ENCODE data around the gene REV3L. TPM values are rescaled to one million over a fixed set of nuclear protein-coding genes. Genes with fewer than 3 reads are reported as not detected.

Gene REV3L
- total and polyA plus RNA-seq, 2 of the 8 experiments (the other 6 are each of a cell fraction or from before 2014, with no cell fraction given): 2.1 to 6.6 TPM

DNA sequence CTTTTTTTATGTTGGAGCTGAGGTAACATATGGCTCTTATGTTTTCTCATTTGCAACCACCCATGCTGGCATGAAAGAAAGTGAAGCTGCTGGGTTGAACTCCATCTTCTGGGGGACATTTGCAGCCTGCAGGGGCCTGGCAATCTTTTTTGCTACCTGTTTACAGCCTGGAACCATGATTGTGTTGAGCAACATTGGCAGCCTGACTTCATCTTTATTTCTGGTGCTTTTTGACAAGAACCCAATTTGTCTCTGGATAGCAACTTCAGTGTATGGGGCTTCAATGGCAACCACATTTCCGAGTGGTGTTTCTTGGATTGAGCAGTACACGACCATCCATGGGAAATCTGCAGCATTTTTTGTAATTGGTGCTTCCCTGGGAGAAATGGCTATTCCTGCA is 216.7 kb downstream of the REV3L start:
- H3K36me3 ChIP-seq (ENCODE audit: control insufficient read depth in 2 of 4, insufficient read depth in 4 of 4, low read length in 3 of 4): peaks cover 9 to 52% (median 30%) of the 10 kb centered on the region in 4 experiments
- DNase-seq (ENCODE audit: low read depth in 1 of 2, low spot score in 2 of 2) (no peak), FAIRE-seq (no peak)
- no peak overlapping the region for H3K18ac ChIP-seq (ENCODE audit: extremely low read depth, low read length)
- H2BK15ac ChIP-seq (ENCODE audit: low read length): no peak overlapping the region
- H3K9me3 ChIP-seq (ENCODE audit: insufficient read depth in 2 of 2, low read depth in 1 of 2, low read length in 1 of 2): no peaks in the 10 kb centered on the region
- ChIA-PET CTCF (ENCODE audit: partially characterized antibody) (no interaction called here), POLR2A (ENCODE audit: partially characterized antibody) (no interaction called here)
- H3K4me3 ChIP-seq (ENCODE audit: extremely low read depth in 1 of 4, insufficient read depth in 2 of 4, low read depth in 3 of 4, low read length in 4 of 4): no peak overlapping the region
- no peaks in the 10 kb centered on the region; the same call in 1 of the 2 replicates for H3K79me1 ChIP-seq (ENCODE audit: low read depth, low read length)
- H2BK12ac ChIP-seq (ENCODE audit: low read depth, low read length): no peak overlapping the region
- no peak overlapping the region for H3K23ac ChIP-seq (ENCODE audit: insufficient read length)
- H3K14ac ChIP-seq (ENCODE audit: insufficient read length): no peak overlapping the region
- H3K4me2 ChIP-seq (ENCODE audit: insufficient read depth in 1 of 2, low read depth in 2 of 2, low read length in 2 of 2): no peak overlapping the region
- no peak overlapping the region for H3K27ac ChIP-seq (ENCODE audit: low read depth, low read length)
- H2BK20ac ChIP-seq (ENCODE audit: low read length): no peak overlapping the region
- H4K91ac ChIP-seq (replicated peaks; ENCODE audit: insufficient read length, low read length): no peak overlapping the region
- peaks cover 3 to 18% of the 10 kb centered on the region in 2 experiments; a peak in 3 of 4 replicates for H3K79me2 ChIP-seq (ENCODE audit: control insufficient read depth in 1 of 2, insufficient read depth in 2 of 2, low read length in 2 of 2)
- H2AFZ ChIP-seq (ENCODE audit: low read length): no peak overlapping the region
- no peak overlapping the region for H2BK120ac ChIP-seq (replicated peaks; ENCODE audit: low read depth, low read length)
- no peak overlapping the region for H2AK5ac ChIP-seq (ENCODE audit: low read depth, low read length)
- H3K56ac ChIP-seq (replicated peaks; ENCODE audit: insufficient read length, low read depth, low read length): no peak overlapping the region
- no peak overlapping the region for H4K5ac ChIP-seq (ENCODE audit: insufficient read length, low read depth, low read length)
- H4K8ac ChIP-seq (ENCODE audit: extremely low read depth, insufficient read depth, low read length): no peak overlapping the region
- no peak overlapping the region for H3K4ac ChIP-seq (replicated peaks; ENCODE audit: insufficient read length, low read depth, low read length)
- H3K9ac ChIP-seq (replicated peaks in 1 of 4; ENCODE audit: extremely low read depth in 1 of 4, low read depth in 3 of 4, low read length in 3 of 4): no peak overlapping the region
- WGBS, 2 experiments (ENCODE audit: extremely low coverage in 1 of 2, insufficient coverage in 1 of 2, insufficient read length in 1 of 2, insufficient replicate concordance in 2 of 2, low coverage in 1 of 2, low lambda C conversion rate in 2 of 2, missing lambda C conversion rate in 1 of 2): 81% methylated on average over 2 of the region's 2 CpGs; no CpG with 5 or more reads in 1 of the 2 experiments
- no peaks in the 10 kb centered on the region for H3K27me3 ChIP-seq (replicated peaks in 1 of 4; ENCODE audit: control insufficient read depth in 3 of 4, extremely low read depth in 1 of 4, insufficient read depth in 3 of 4, low read length in 3 of 4)
- H2BK5ac ChIP-seq (ENCODE audit: low read depth, low read length): no peak overlapping the region
- H4K20me1 ChIP-seq (replicated peaks in 1 of 2; ENCODE audit: control insufficient read depth in 1 of 2, insufficient read depth in 2 of 2, low read length in 2 of 2): peaks cover 0 to 1% of the 10 kb centered on the region in 2 experiments
- no peaks in the 10 kb centered on the region for H3K23me2 ChIP-seq (ENCODE audit: low read depth, low read length)
- no peaks in the 10 kb centered on the region for H3K4me1 ChIP-seq (replicated peaks in 1 of 4; ENCODE audit: control insufficient read depth in 3 of 4, insufficient read depth in 4 of 4, low read length in 3 of 4)
- no peak for TF ChIP-seq CHD2 (IDR thresholded peaks at IDR 0.05; ENCODE audit: low read length)
- TF ChIP-seq YY1 (IDR thresholded peaks at IDR 0.05; ENCODE audit: low read depth, low read length): no peak
- no peak for TF ChIP-seq FOSL1 (IDR thresholded peaks at IDR 0.05; ENCODE audit: insufficient read depth, low read depth, low read length)
- TF ChIP-seq RBBP5 (IDR thresholded peaks at IDR 0.05; ENCODE audit: borderline replicate concordance, low read depth, low read length): no peak
- TF ChIP-seq BRCA1 (IDR thresholded peaks at IDR 0.05; ENCODE audit: low read depth, low read length): no peak
- TF ChIP-seq KDM4A (IDR thresholded peaks at IDR 0.05; ENCODE audit: low read depth, low read length, severe bottlenecking): no peak
- TF ChIP-seq, protein P1, sequence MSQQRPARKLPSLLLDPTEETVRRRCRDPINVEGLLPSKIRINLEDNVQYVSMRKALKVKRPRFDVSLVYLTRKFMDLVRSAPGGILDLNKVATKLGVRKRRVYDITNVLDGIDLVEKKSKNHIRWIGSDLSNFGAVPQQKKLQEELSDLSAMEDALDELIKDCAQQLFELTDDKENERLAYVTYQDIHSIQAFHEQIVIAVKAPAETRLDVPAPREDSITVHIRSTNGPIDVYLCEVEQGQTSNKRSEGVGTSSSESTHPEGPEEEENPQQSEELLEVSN (IDR thresholded peaks at IDR 0.05): no peak
- TF ChIP-seq SUZ12 (IDR thresholded peaks at IDR 0.05; ENCODE audit: low read length): no peak
- TF ChIP-seq CBX8 (IDR thresholded peaks at IDR 0.05; ENCODE audit: borderline replicate concordance, low read depth, low read length): no peak
- TF ChIP-seq HDAC2 (IDR thresholded peaks at IDR 0.05; ENCODE audit: borderline replicate concordance in 1 of 2, low read depth in 2 of 2, low read length in 2 of 2): no peak
- TF ChIP-seq POU5F1 (IDR thresholded peaks at IDR 0.05; ENCODE audit: low read depth, low read length): no peak
- no peak for TF ChIP-seq BACH1 (IDR thresholded peaks at IDR 0.05; ENCODE audit: low read length)
- TF ChIP-seq RNF2 (IDR thresholded peaks at IDR 0.05; ENCODE audit: borderline replicate concordance, low read depth, low read length, missing control alignments, poor library complexity, severe bottlenecking): no peak
- TF ChIP-seq KDM1A (IDR thresholded peaks at IDR 0.05; ENCODE audit: borderline replicate concordance, low read length): no peak

Measured in H1 (cell line).